NB4 (cell line): ENCODE results near the gene FEM1B.

Experiments used
- POLR2A ChIP-seq: IDR thresholded peaks from 2 replicates; pipeline ENCODE4 v1.6.1; 2011; ENCODE audit warnings: mild to moderate bottlenecking; ENCODE audit not compliant: insufficient read length; ENCODE audit errors: extremely low read depth
- TF ChIP-seq, protein P1 (sequence below): IDR thresholded peaks from one replicate; pipeline ENCODE4 v1.5.1; 2012; ENCODE audit warnings: low read depth, low read length
- TF ChIP-seq, protein P2 (sequence below): IDR thresholded peaks from 2 replicates; pipeline ENCODE4 v1.6.1; 2011; ENCODE audit warnings: low read depth, low read length

DNA sequence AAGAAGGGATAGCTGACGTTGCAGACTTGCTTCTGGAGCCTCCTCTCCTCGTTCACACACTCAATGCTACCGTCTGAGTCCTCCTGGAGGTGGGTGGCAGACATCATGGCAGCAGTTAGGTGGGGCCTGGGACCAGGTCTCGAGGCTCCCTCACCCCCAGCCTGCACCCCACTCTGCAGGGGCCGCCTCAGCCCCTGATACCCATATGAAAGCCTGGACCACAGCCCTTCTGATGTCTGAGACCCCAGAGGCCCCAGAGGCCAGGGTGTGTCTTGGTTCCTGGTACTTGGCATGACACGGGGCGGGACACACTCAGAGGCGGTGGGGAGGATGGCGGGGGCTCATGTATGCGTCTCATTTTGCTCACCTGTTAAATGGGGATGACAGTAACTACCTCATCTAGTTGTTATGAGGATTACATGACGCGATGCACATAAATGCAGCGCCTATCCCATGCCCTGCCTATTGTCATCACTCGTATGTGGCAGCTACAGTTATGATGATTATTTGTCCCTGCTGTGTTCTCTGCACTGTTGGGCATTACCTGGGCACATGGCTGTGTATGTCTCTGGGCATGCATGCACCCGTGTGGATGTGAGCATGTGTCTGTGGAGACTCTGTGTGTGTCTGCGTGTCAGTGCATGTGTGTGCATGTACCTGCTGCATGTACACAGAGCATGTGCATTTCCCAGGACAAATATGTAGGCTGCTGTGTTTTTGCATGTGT is 39.9 kb downstream of the FEM1B start:
- TF ChIP-seq, protein P1, sequence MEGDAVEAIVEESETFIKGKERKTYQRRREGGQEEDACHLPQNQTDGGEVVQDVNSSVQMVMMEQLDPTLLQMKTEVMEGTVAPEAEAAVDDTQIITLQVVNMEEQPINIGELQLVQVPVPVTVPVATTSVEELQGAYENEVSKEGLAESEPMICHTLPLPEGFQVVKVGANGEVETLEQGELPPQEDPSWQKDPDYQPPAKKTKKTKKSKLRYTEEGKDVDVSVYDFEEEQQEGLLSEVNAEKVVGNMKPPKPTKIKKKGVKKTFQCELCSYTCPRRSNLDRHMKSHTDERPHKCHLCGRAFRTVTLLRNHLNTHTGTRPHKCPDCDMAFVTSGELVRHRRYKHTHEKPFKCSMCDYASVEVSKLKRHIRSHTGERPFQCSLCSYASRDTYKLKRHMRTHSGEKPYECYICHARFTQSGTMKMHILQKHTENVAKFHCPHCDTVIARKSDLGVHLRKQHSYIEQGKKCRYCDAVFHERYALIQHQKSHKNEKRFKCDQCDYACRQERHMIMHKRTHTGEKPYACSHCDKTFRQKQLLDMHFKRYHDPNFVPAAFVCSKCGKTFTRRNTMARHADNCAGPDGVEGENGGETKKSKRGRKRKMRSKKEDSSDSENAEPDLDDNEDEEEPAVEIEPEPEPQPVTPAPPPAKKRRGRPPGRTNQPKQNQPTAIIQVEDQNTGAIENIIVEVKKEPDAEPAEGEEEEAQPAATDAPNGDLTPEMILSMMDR, result no peak
- TF ChIP-seq POLR2A, result no peak
- TF ChIP-seq, protein P2, sequence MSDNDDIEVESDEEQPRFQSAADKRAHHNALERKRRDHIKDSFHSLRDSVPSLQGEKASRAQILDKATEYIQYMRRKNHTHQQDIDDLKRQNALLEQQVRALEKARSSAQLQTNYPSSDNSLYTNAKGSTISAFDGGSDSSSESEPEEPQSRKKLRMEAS, result no peak
